ENCODE measurements around the gene GALNT4. TPM values are rescaled to one million over a fixed set of nuclear protein-coding genes. Genes with fewer than 3 reads are reported as not detected.

The GALNT4 gene
- total RNA-seq, 3 donors from 2014 or later = 4.1 to 7.1 (median 5.5) TPM

DNA sequence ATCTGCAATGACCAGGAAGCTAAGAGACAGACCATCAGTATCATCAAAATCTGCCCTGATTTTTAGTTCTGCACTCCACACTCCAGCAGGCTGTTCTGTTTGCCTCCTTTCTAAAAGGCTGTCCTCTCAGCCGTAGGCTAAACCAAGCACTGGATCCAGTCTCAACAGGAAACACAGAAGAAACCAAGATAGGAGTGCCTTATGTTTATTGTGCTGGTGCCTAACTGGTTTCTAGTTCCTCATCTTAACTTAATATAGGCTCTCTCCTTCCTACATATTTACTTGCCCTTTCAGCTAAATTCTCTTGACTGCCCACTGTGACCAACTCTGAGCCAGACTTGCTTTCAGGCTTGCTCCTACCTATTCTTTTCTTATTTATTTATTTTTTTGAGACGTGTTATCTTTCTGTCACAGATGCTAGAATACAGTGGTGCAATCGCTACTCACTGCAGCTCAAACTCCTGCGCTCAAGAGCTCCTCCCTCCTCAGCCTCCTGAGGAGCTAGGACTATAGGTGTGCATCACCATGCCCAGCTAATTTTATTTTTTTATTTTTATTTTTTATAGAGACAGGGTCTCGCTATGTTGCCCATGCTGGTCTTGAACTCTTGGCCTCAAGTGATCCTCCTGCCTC is 30.8 kb downstream of the GALNT4 start:
- no peak overlapping the region for H3K4me3 Mint-ChIP-seq
- DNase-seq (no peak), ATAC-seq (no peak)
- no peaks in the 10 kb centered on the region for H3K27me3 Mint-ChIP-seq (ENCODE audit: low read depth)
- H3K9me3 Mint-ChIP-seq = no peaks in the 10 kb centered on the region
- H3K36me3 Mint-ChIP-seq (ENCODE audit: insufficient read depth) = peaks cover 32% of the 10 kb centered on the region
- H3K4me1 Mint-ChIP-seq (ENCODE audit: low read depth) = peaks cover 25% of the 10 kb centered on the region

DNA sequence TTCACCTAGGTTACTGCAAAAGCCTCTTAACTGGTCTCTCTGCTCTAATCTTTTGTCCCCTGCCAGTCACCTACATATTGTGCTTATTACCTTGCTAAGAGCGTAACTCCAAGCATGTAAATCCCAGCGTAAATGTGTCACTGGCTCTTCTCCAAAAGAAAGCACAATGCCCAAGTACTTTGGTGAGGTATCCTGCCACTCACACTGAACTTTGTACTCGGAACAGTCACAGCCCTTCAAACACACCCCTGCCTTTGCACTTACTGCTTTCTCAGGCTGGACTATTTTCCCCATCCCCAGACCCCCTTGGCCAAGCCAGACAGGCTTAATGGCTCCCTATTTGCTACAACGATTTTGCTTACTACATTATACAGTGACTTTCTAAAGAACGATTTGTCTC is 31.7 kb downstream of the GALNT4 start:
- Mint-ChIP-seq H3K4me1 (ENCODE audit: low read depth) (peaks cover 25% of the 10 kb centered on the region), H3K4me3 (no peak overlapping the region), H3K36me3 (ENCODE audit: insufficient read depth) (peaks cover 30% of the 10 kb centered on the region), H3K27me3 (ENCODE audit: low read depth) (no peaks in the 10 kb centered on the region), H3K9me3 (no peaks in the 10 kb centered on the region)
- no peak for DNase-seq
- no peak for ATAC-seq

DNA sequence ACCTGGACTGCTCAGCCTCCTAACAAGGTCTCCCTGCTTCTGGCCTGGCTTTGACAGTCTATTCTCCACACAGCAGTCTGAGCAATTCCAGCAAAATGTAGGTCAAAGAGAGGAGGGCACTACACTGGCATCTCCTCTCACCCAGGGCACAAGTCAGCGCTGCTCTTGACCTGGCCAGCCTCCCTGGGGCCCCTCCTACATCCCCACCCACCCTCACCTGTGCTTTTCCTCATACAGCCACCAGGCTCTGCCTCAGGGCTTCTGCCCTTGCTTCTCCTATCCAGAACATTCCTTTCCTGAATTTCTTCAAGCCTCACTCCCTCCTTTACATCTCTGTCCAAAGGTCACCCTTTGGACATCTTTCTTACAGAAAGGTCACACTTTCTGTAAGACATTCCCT is 33.7 kb downstream of the GALNT4 start:
- H3K4me3 Mint-ChIP-seq = no peak overlapping the region
- H3K9me3 Mint-ChIP-seq = no peaks in the 10 kb centered on the region

GRCh38 chr12:89486264-89486663 is 38.3 kb downstream of the GALNT4 start:
- ATAC-seq (no peak), DNase-seq (no peak)
- H3K27me3 Mint-ChIP-seq (ENCODE audit: low read depth) = no peaks in the 10 kb centered on the region
- peaks cover 27% of the 10 kb centered on the region for H3K36me3 Mint-ChIP-seq (ENCODE audit: insufficient read depth)
- no peaks in the 10 kb centered on the region for H3K9me3 Mint-ChIP-seq
- no peak overlapping the region for H3K4me3 Mint-ChIP-seq
- H3K4me1 Mint-ChIP-seq (ENCODE audit: low read depth) = no peaks in the 10 kb centered on the region

More for the DNA sequence above, 33.7 kb downstream of the GALNT4 start:
- ATAC-seq = no peak
- peaks cover 35% of the 10 kb centered on the region for H3K36me3 Mint-ChIP-seq (ENCODE audit: insufficient read depth)
- no peaks in the 10 kb centered on the region for H3K27me3 Mint-ChIP-seq (ENCODE audit: low read depth)
- DNase-seq = no peak
- H3K4me1 Mint-ChIP-seq (ENCODE audit: low read depth) = peaks cover 21% of the 10 kb centered on the region

DNA sequence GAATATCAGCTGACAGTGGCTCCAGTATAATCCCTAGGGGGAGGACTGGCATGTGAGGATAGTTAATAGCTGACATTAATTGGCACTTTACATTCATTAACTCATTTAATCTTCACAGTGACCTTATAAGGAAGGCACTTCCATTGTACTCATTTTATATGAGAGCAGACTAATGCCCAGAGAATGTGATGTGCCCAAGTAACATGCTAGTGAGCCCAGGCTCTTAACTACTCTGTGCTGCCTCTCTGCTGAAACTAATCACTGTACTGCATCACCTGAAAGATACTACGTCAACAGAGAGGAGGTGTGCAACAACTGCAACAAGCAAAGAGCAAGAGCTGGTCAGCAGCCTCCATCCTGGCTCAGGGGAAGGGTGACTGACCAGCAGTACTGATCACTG is 40.1 kb downstream of the GALNT4 start:
- H3K27me3 Mint-ChIP-seq (ENCODE audit: low read depth) = no peaks in the 10 kb centered on the region
- H3K4me1 Mint-ChIP-seq (ENCODE audit: low read depth) = no peaks in the 10 kb centered on the region
- peaks cover 20% of the 10 kb centered on the region for H3K36me3 Mint-ChIP-seq (ENCODE audit: insufficient read depth)
- H3K4me3 Mint-ChIP-seq = no peak overlapping the region
- DNase-seq (no peak), ATAC-seq (no peak)
- H3K9me3 Mint-ChIP-seq = no peaks in the 10 kb centered on the region

- H3K27me3 Mint-ChIP-seq (ENCODE audit: low read depth) = no peaks in the 10 kb centered on the region
- H3K4me3 Mint-ChIP-seq = no peak overlapping the region
- DNase-seq = no peak
- H3K36me3 Mint-ChIP-seq (ENCODE audit: insufficient read depth) = peaks cover 7% of the 10 kb centered on the region
- no peaks in the 10 kb centered on the region for H3K9me3 Mint-ChIP-seq
- peaks cover 11% of the 10 kb centered on the region for H3K4me1 Mint-ChIP-seq (ENCODE audit: low read depth)
- ATAC-seq = no peak
These were observed 43.2 kb downstream of the GALNT4 start for GRCh38 chr12:89481213-89481914.

DNA sequence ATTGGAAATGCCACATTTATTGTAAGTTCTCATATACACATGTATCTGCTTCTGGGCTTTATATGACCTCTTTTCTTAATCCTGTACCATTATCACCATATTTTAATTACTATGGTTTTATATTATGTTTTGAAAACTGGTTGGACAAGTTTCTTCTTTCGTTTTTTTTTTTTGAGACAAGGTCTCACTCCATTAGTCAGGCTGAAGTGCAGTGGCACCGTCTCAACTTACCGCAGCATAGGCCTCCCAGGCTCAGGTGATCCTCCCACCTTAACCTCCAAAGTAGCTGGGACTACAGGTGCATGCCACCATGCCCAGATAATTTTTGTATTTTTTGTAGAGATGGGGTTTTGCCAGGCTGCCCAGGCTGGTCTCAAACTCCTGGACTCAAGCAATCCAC is 44.6 kb downstream of the GALNT4 start:
- H3K4me3 Mint-ChIP-seq = no peak overlapping the region
- H3K9me3 Mint-ChIP-seq = no peaks in the 10 kb centered on the region
- ATAC-seq (no peak), DNase-seq (no peak)
- peaks cover 5% of the 10 kb centered on the region for H3K36me3 Mint-ChIP-seq (ENCODE audit: insufficient read depth)
- no peaks in the 10 kb centered on the region for H3K27me3 Mint-ChIP-seq (ENCODE audit: low read depth)
- peaks cover 13% of the 10 kb centered on the region for H3K4me1 Mint-ChIP-seq (ENCODE audit: low read depth)

DNA sequence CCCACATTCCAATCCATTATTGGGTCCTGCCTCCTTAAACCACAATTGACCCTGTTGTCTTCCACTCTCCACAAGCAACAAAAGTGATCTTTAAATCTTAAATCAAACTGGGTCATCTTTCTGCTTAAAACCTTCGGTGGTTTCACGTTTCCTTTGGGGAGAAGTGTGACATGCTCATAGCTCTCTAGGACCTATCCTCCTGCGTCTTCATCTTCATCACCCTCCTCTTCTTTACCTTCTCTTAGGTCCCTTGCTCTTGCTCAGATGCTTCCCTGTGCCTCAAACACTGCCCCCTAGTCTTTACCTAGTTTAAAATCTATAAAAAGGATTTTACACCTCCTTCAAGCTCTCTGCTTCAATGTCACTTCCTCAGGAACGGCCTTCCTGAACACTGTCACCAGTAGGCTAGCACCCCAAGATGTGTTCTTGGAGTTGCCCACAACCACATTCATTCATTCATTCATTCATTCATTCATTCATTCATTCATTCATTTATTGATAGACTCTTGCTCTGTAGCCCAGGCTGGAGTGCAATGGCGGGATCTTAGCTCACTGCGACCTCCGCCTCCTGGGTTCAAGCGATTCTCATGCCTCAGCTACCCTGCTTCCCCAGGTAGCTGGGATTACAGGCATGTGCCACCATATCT is 46.8 kb downstream of the GALNT4 start:
- Mint-ChIP-seq H3K4me3 (no peak overlapping the region), H3K27me3 (ENCODE audit: low read depth) (no peaks in the 10 kb centered on the region), H3K4me1 (ENCODE audit: low read depth) (peaks cover 22% of the 10 kb centered on the region), H3K9me3 (no peaks in the 10 kb centered on the region), H3K36me3 (ENCODE audit: insufficient read depth) (peaks cover 5% of the 10 kb centered on the region)
- no peak for DNase-seq
- ATAC-seq = no peak

DNA sequence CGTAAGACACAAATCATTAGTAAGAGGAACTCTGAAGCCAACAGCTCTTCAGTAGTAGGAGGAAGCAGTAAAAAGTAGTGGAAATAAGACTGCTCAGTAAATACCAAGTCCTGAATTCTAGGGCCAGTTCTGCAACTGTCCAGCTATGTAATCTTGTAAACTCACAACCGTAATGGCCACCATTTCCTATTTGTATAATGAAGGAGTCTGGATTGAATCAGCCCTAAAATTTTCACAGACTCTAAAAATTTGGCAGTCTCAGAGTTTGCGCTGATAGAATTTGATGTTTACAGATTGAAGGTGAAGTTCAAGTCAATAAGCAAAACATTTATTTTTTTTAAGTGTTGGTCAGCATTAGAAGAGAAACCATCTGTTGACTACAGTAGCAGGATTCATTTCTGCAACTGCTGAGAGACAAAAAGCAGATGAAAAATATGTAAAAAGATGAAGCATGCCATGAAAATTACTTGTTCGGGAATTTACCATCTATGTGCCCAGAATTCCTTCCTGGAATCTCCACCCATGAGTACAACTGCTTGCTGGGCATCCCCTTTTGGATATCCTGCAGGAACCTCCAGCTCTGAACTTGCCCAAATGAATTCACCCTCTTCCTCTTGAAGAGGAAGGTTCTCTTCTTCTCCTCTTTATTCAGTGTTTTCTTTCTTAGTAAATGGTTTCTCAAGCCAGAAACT is 47.5 kb downstream of the GALNT4 start:
- DNase-seq = no peak
- Mint-ChIP-seq H3K27me3 (ENCODE audit: low read depth) (no peaks in the 10 kb centered on the region), H3K36me3 (ENCODE audit: insufficient read depth) (peaks cover 1% of the 10 kb centered on the region), H3K4me1 (ENCODE audit: low read depth) (peaks cover 28% of the 10 kb centered on the region), H3K9me3 (no peaks in the 10 kb centered on the region), H3K4me3 (no peak overlapping the region)
- ATAC-seq = no peak

- ATAC-seq (no peak), DNase-seq (no peak)
- Mint-ChIP-seq H3K9me3 (no peaks in the 10 kb centered on the region), H3K4me1 (ENCODE audit: low read depth) (peaks cover 33% of the 10 kb centered on the region), H3K27me3 (ENCODE audit: low read depth) (no peaks in the 10 kb centered on the region), H3K36me3 (ENCODE audit: insufficient read depth) (no peaks in the 10 kb centered on the region), H3K4me3 (no peak overlapping the region)
These were observed 48.4 kb downstream of the GALNT4 start for GRCh38 chr12:89476232-89476631.

DNA sequence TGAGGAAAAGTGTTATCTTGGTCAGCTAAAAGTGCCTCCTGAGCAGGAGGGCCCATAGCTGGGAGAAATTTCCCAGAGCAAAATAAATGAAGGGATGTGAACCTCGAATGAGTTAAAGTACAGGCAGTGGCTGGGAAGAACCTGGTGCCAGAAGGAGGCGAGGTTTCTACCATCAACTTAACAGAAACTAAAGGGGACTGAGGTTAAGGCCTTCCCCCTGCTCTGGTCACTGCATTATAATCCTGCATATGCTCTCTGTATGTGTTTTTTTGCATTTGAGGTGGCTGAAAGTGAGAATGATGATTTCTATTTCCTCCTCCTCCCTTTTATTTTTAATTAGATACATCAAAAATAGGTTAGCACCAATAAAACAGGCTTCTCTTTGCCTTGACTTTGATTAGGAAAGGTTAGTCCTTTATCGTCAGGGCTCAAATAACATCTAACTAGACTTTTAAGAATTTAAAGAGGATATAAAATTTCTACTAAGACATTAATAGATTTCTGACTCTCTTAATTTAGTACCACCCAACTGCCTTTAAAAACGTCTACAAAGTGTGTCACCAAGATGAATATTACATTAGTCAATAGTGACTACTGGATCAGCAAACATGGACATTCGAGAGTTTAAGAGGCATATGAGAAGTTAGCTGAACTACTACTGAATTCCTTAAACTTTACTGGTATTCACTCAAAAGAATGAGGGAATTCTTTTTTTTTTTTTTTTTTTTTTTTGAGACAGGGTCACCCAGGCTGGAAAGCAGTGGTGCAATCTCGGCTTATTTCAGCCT is 49.2 kb downstream of the GALNT4 start:
- ATAC-seq = no peak
- H3K4me3 Mint-ChIP-seq = no peak overlapping the region
- no peaks in the 10 kb centered on the region for H3K9me3 Mint-ChIP-seq

GRCh38 chr12:89474615-89475014 is 50.0 kb downstream of the GALNT4 start:
- DNase-seq (no peak), ATAC-seq (no peak)
- Mint-ChIP-seq H3K27me3 (ENCODE audit: low read depth) (no peaks in the 10 kb centered on the region), H3K36me3 (ENCODE audit: insufficient read depth) (no peaks in the 10 kb centered on the region), H3K4me3 (no peak overlapping the region), H3K4me1 (ENCODE audit: low read depth) (peaks cover 43% of the 10 kb centered on the region), H3K9me3 (no peaks in the 10 kb centered on the region)

More for the DNA sequence above, 49.2 kb downstream of the GALNT4 start:
- DNase-seq = no peak
- Mint-ChIP-seq H3K36me3 (ENCODE audit: insufficient read depth) (no peaks in the 10 kb centered on the region), H3K27me3 (ENCODE audit: low read depth) (no peaks in the 10 kb centered on the region), H3K4me1 (ENCODE audit: low read depth) (peaks cover 41% of the 10 kb centered on the region)

All from activated T-cell treated with anti-CD3 and anti-CD28 coated beads, Interleukin-2, amount 50 U/mL, for 4 hours (primary cell).